IPS-11a (cell line): Measurements from ENCODE around the gene EMC6.

Experiments
- H3K4me3 ChIP-seq: one replicate; pipeline ENCODE4 v1.5.1; 2013; ENCODE audit warnings: low read depth, low read length, control low read depth

Gene EMC6

GRCh38 chr17:3655766-3656165, 12.8 kb upstream of the EMC6 start:
- no peak overlapping the region for H3K4me3 ChIP-seq

DNA sequence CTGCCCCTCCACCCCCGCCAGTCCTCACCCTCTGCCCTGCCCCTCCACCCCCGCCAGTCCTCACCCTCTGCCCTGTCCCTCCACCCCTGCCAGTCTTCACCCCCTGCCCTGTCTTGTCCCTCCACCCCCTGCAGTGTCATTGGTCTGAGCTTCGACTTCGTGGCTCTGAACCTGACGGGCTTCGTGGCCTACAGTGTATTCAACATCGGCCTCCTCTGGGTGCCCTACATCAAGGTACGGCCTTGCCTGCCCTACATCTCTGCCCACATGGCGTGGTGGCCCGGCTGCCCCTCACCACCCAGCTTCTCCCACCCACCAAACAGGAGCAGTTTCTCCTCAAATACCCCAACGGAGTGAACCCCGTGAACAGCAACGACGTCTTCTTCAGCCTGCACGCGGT, 12.3 kb upstream of the EMC6 start:
- H3K4me3 ChIP-seq = no peak overlapping the region

DNA sequence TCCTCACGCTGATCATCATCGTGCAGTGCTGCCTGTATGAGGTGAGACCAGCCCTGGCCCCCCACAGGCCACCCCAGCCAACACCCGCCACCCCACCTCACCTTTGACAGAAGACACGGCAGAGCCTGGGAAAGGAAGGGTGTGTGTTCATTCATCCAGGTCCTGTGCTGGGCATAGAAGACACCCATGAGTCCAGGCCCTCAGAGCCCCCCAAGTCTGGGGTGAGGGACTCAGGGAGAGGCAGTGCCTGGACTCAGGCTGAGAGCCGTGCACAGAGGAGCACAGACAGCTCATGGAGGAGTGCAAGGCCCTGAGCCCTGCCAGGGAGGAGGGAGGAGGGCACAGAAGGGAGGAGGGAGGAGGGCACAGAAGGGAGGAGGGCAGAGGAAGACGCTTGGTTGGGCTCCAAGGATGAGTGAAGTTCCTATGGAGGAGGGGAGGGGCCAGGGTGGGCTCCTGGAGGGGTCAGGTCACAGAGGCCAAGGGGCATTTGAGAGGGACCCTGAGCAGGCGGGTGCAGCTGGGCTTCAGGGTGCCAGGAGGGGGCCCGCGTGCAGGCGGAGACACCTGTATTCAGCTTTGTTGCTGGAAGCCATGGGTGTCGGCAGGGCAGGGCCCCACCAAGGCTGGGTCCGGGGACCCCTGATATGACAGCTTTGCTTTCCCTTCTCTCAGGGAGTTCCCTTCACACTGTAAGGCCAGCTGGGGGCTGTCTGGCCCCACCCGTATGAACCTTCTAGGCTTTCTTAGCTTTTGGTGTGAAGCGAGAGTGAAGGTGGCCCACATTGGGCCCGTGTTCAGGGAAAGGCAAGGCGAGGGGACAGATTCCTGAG, 11.6 kb upstream of the EMC6 start:
- no peak overlapping the region for H3K4me3 ChIP-seq

DNA sequence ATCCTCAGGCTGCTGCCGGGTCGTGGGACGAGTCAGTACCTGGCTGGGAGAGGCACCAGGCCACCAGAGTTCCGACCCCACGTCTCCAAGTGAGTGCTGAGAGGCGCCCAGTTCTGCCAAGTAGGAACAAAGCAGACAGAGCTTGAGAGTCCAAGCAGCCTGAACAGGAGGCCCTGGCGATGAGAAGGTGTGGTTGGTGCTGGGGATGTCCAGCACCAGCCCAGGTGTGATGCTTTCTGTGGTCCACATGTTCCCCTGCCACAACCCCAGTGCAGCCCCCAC, 11.1 kb upstream of the EMC6 start:
- no peak overlapping the region for H3K4me3 ChIP-seq

GRCh38 chr17:3657874-3658783, 10.5 kb upstream of the EMC6 start:
- no peak overlapping the region for H3K4me3 ChIP-seq

DNA sequence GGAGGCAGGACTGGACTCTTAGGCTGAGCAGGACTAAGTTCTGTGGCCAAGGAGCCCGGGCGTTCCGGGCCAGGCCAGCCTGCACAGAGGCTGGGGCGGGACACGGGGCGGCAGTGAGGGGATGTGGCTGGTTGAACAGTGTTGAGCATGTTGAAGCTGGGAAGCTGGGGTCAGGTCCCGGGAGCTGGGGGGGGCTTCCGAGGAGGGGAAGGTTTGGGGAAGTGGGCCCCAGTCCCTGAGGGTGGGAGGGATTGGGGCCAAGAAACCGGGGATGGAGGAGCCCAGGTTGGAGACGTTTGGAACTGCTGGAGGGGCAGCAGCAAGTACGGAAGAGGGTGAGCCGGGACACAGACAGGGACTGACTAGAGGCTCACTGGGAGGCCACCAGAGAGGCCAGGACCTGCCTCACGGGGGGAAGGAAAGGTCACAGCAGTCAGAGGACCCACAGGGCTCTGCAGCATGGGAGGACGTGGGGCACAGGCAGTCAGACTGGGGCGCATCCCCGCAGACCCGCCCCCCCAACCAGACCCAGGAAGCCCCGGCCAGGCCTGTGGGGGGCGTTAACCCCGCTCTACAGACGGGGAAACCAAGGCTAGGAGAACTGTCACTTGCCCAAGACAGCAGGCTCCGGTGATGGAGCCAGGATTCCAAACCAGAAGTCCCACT, 9.7 kb upstream of the EMC6 start:
- H3K4me3 ChIP-seq = no peak overlapping the region

- no peak overlapping the region for H3K4me3 ChIP-seq
Observed at GRCh38 chr17:3659541-3660111, 9.0 kb upstream of the EMC6 start.

DNA sequence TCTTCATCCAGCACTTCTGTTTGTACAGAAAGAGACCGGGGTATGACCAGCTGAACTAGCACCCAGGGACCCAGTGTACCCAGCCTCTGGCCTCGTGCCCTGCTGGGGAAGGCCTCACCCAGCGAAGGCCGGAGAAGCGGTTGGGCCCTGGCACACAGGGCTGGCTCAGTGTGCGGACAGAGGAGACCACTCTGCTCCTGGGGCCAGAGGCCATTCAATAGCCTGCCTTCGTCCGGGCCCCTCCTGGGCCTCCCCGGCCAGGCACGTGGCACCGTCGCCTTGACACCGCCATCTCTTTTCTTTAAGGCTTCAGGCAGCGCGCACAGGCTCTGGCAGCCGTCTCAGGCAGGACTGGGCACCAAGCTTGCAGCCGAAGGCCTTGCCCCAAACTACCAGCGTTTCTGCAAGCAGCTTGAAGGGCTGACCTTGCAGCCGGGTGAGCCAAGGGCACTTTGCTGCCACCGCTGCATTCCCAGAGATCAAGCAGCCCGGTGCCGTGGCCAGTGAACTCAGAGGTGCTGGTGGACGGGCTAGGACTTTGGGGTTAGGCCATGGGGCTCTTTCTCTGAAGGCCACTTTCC, 8.2 kb upstream of the EMC6 start:
- no peak overlapping the region for H3K4me3 ChIP-seq

- H3K4me3 ChIP-seq = no peak overlapping the region
Observed at GRCh38 chr17:3663102-3664011, 5.3 kb upstream of the EMC6 start.

- H3K4me3 ChIP-seq = no peak overlapping the region
Observed at GRCh38 chr17:3665834-3666233, 2.8 kb upstream of the EMC6 start.

GRCh38 chr17:3666516-3666915, 2.1 kb upstream of the EMC6 start:
- no peak overlapping the region for H3K4me3 ChIP-seq

- H3K4me3 ChIP-seq = peak overlapping the region; percentile 97
Observed at GRCh38 chr17:3667366-3668278, 990 bp upstream of the EMC6 start.

DNA sequence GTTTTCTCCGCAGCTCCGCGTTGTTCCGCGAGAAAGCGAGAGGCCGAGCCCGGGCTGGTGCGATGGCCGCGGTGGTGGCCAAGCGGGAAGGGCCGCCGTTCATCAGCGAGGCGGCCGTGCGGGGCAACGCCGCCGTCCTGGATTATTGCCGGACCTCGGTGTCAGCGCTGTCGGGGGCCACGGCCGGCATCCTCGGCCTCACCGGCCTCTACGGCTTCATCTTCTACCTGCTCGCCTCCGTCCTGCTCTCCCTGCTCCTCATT, 404 bp downstream of the EMC6 start:
- peak overlapping the region; percentile 97 for H3K4me3 ChIP-seq

GRCh38 chr17:3669548-3669947, 936 bp downstream of the EMC6 start:
- H3K4me3 ChIP-seq = peak overlapping the region; percentile 97

DNA sequence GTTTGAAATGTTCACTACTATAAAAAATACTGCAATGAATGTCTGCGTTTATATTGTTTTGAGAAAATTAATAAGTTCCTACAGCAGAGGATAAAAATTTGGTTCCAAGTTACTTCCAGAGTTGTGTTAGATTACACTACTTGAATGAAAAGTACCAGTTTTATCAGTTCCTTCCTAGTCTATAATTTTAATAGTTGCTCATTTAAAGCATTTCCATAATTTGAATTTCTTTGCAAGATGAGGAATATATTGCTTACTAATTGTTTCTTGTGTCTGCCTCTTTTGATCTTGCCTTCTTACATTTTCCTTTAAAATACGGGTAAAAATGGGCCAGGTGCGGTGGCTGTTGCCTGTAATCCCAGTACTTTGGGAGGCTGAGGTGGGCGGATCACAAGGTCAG, 4.0 kb downstream of the EMC6 start:
- no peak overlapping the region for H3K4me3 ChIP-seq

DNA sequence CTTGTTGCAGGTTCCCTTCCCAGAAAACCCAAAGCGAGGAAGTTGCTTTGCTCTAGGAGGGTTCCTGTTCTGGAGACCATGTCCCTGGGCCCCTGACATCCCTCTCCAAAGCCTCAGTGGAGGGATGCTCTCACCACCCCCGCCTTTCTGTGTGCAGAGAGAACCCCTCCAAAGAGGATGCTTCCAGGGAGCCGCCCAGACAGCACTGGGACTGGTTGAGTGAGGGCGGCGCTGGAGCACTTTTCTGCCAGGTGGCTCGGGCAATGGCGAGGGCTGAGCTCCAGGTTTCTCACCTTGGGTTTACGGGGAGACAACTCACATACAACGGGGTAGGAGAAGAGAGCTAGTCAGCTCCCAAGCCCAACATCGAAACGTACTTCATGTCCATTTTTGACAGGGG, 7.3 kb downstream of the EMC6 start:
- no peak overlapping the region for H3K4me3 ChIP-seq

DNA sequence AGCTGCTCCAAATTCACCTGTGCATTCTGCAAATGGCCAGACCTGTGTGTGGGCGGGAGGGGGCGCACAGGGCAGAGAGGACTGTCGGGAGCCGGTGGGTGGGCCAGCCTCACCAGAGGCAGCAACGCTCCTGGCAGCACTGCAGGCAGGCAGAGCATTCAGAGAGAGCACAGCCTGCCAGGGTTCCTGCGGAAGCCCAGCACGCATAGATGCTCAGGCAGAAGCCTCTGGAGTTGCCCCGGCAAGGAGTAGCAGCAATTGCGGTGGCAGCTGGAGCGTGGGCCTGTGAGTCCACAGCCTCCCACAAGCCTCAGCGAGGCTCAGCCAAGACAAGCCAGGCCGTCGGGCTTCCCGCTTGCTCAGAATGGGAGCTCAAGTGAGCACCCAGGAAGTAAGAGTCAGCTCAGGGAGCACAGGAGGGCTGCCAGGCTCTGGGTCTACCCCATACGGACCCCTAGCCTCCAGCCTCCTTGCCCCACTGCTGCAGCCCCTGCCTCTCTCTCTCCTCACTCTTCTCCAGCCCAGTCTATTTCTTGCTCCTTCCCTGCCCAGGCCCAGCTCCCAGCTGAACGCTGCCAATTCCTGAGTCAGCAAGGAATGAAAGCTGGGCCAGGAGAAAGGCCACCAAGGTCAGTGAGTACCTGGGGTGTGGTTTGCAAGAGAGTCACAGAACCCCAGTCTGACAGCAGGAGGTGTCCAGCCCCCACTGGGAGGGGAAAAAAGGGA, 9.6 kb downstream of the EMC6 start:
- no peak overlapping the region for H3K4me3 ChIP-seq

- no peak overlapping the region for H3K4me3 ChIP-seq
Observed at GRCh38 chr17:3678821-3679530, 10.4 kb downstream of the EMC6 start.
